Progenitor cell of endocrine pancreas (in vitro differentiated cells): ENCODE results near the gene DPH3. TPM values are rescaled to one million over a fixed set of nuclear protein-coding genes. Genes with fewer than 3 reads are reported as not detected.

Experiments
- DNase-seq: peaks from one replicate; pipeline ENCODE4 v3.0.0; 2021; ENCODE audit warnings: low spot score; ENCODE audit not compliant: unreplicated experiment
- H3K27ac Mint-ChIP-seq: 2 replicates; pipeline ENCODE4 v1.8.0; 2021; ENCODE audit warnings: mild to moderate bottlenecking, moderate library complexity, mixed read lengths
- H3K27me3 Mint-ChIP-seq: 2 replicates; pipeline ENCODE4 v1.8.0; 2021; ENCODE audit warnings: mixed read lengths
- H3K36me3 Mint-ChIP-seq: 2 replicates; pipeline ENCODE4 v1.8.0; 2022; ENCODE audit warnings: mixed read lengths; ENCODE audit not compliant: insufficient read depth
- H3K4me1 Mint-ChIP-seq: 2 replicates; pipeline ENCODE4 v1.8.0; 2021; ENCODE audit warnings: low read depth, mixed read lengths
- H3K4me3 Mint-ChIP-seq: 2 replicates; pipeline ENCODE4 v1.8.0; 2021; ENCODE audit warnings: low read depth, mild to moderate bottlenecking, moderate library complexity, mixed read lengths
- H3K9me3 Mint-ChIP-seq: 2 replicates; pipeline ENCODE4 v1.8.0; 2021; ENCODE audit warnings: low read depth, mixed read lengths
- CTCF ChIP-seq: fragments of 200-600 bp; sonication (generic); IDR thresholded peaks from one replicate; pipeline ENCODE4 v1.5.0; 2021; ENCODE audit warnings: antibody characterized with exemption, mild to moderate bottlenecking; ENCODE audit not compliant: unreplicated experiment
- total RNA-seq: library from RNA; stranded (reverse); gene quantifications from 2 replicates; pipeline ENCODE4 v1.2.1, GENCODE V29; 2021

The DPH3 gene
- total RNA-seq, 1 donor from 2014 or later = 27.8 TPM

- no peak for TF ChIP-seq CTCF
- H3K27me3 Mint-ChIP-seq = no peaks in the 10 kb centered on the region
- no peaks in the 10 kb centered on the region for H3K36me3 Mint-ChIP-seq
- H3K27ac Mint-ChIP-seq = no peak overlapping the region
- DNase-seq = no peak
- no peaks in the 10 kb centered on the region for H3K9me3 Mint-ChIP-seq
- peaks cover 4% of the 10 kb centered on the region for H3K4me1 Mint-ChIP-seq
- no peak overlapping the region for H3K4me3 Mint-ChIP-seq
Observed at GRCh38 chr3:16248556-16248955, 16.2 kb downstream of the DPH3 start.

GRCh38 chr3:16247282-16248061, 17.3 kb downstream of the DPH3 start:
- Mint-ChIP-seq H3K9me3 (no peaks in the 10 kb centered on the region), H3K4me1 (peaks cover 4% of the 10 kb centered on the region), H3K36me3 (no peaks in the 10 kb centered on the region), H3K27me3 (no peaks in the 10 kb centered on the region), H3K27ac (no peak overlapping the region), H3K4me3 (no peak overlapping the region)
- peak; percentile 94 for TF ChIP-seq CTCF
- DNase-seq = peak; percentile 70

GRCh38 chr3:16245609-16246008, 19.1 kb downstream of the DPH3 start:
- Mint-ChIP-seq H3K27ac (no peak overlapping the region), H3K9me3 (no peaks in the 10 kb centered on the region), H3K27me3 (peaks cover 2% of the 10 kb centered on the region), H3K36me3 (no peaks in the 10 kb centered on the region), H3K4me1 (no peaks in the 10 kb centered on the region), H3K4me3 (no peak overlapping the region)
- no peak for DNase-seq
- TF ChIP-seq CTCF = no peak

GRCh38 chr3:16243706-16244490, 20.8 kb downstream of the DPH3 start:
- Mint-ChIP-seq H3K4me3 (no peak overlapping the region), H3K9me3 (no peaks in the 10 kb centered on the region), H3K36me3 (no peaks in the 10 kb centered on the region), H3K27me3 (peaks cover 4% of the 10 kb centered on the region), H3K27ac (no peak overlapping the region), H3K4me1 (no peaks in the 10 kb centered on the region)
- TF ChIP-seq CTCF = no peak
- DNase-seq = no peak

GRCh38 chr3:16242177-16242576, 22.6 kb downstream of the DPH3 start:
- Mint-ChIP-seq H3K27ac (no peak overlapping the region), H3K4me3 (no peak overlapping the region), H3K36me3 (no peaks in the 10 kb centered on the region), H3K27me3 (peaks cover 4% of the 10 kb centered on the region), H3K9me3 (no peaks in the 10 kb centered on the region), H3K4me1 (no peaks in the 10 kb centered on the region)
- no peak for DNase-seq
- no peak for TF ChIP-seq CTCF
